Upper lobe of left lung (tissue), 6 donors: ENCODE measurements around the gene HPCA. TPM values are rescaled to one million over a fixed set of nuclear protein-coding genes. Genes with fewer than 3 reads are reported as not detected.
"Not testable (repeated sequence)": the region's sequence is repeated elsewhere in the genome, so short reads cannot be mapped to it uniquely, and the experiment has no call there.

Experiments used
- ATAC-seq, 2 donors: fragments of 200-7000 bp; cut with Tn5 transposase; one replicate each; pipeline ENCODE4 v1.9.1; 2022; ENCODE audit warnings: mild to moderate bottlenecking in 2 of 2, moderate library complexity in 2 of 2; ENCODE audit not compliant: low FRiP score in 2 of 2
- DNase-seq, 2 donors: peaks; one replicate each; pipeline ENCODE4 v3.0.0-alpha.2; 2019 to 2020
- H3K27ac ChIP-seq, 4 donors: fragments of 200-600 bp; sonication (generic); one replicate each; pipeline ENCODE4 v1.5.1; 2016 to 2019
- H3K27me3 ChIP-seq, 4 donors: fragments of 200-600 bp; sonication (generic); one replicate each; pipeline ENCODE4 v1.5.1; 2017 to 2019
- H3K36me3 ChIP-seq, 4 donors: fragments of 200-600 bp; sonication (generic); one replicate each; pipeline ENCODE4 v1.5.1; 2016 to 2019
- H3K4me1 ChIP-seq, 4 donors: fragments of 200-600 bp; sonication (generic); one replicate each; pipeline ENCODE4 v1.5.1; 2018 to 2019
- H3K4me3 ChIP-seq, 4 donors: fragments of 200-600 bp; sonication (generic); one replicate each; pipeline ENCODE4 v1.5.1; 2017 to 2019; ENCODE audit warnings: mild to moderate bottlenecking in 2 of 4, moderate library complexity in 1 of 4
- H3K9me3 ChIP-seq, 4 donors: fragments of 200-600 bp; sonication (generic); one replicate each; pipeline ENCODE4 v1.5.1; 2018 to 2019
- CTCF ChIP-seq, 6 experiments: fragments of 450-650 bp in 4 of 6; fragments of 200-600 bp in 2 of 6; sonication (generic) in 2 of 6; IDR thresholded peaks; one replicate each; pipeline ENCODE4 v1.5.1; 2016 to 2019; ENCODE audit warnings: antibody characterized with exemption in 6 of 6
- EP300 ChIP-seq, 4 donors: sonication (generic); formaldehyde crosslinking; IDR thresholded peaks; one replicate each; pipeline ENCODE4 v1.5.1; 2017; ENCODE audit warnings: antibody characterized with exemption in 4 of 4, control low read depth in 2 of 4
- POLR2A ChIP-seq, 4 donors: fragments of 450-650 bp; IDR thresholded peaks; one replicate each; pipeline ENCODE4 v1.5.1; 2016 to 2017; ENCODE audit warnings: antibody characterized with exemption in 4 of 4, mild to moderate bottlenecking in 2 of 4
- POLR2AphosphoS5 ChIP-seq, 2 donors: sonication (generic); formaldehyde crosslinking; IDR thresholded peaks; one replicate each; pipeline ENCODE4 v1.5.1; 2017; ENCODE audit warnings: antibody characterized with exemption in 2 of 2
- WGBS, 2 donors: methylation state at CpG; one replicate each; pipeline ENCODE4 v1.1.5; 2017 to 2018; 5-methylcytosine and 5-hydroxymethylcytosine counted together
- total RNA-seq, 6 donors: library from RNA; depleted of rRNA in 4 of 6; stranded (reverse); fragments of >200 nt in 4 of 6; gene quantifications; one replicate each; pipeline versions ENCODE4 v1.1.0 to v1.2.1, GENCODE V29; 2016 to 2021
- donor health status: DM: no; HTN: no; CAD: no; lungs with moderate emphysema.
- donor health status: DM: no; HTN: yes; CAD: no; lungs with severe emphysema.

The HPCA gene
- total RNA-seq, 6 donors from 2014 or later = not detected

GRCh38 chr1:32904797-32905196 lies 18.5 kb downstream of the HPCA start:
- Histone ChIP-seq H3K27ac (no peak overlapping the region), H3K4me3 (no peak overlapping the region), H3K9me3 (no peaks in the 10 kb centered on the region), H3K36me3 (no peaks in the 10 kb centered on the region), H3K27me3 (peaks cover 0 to 8% (median 3%) of the 10 kb centered on the region in 4 donors), H3K4me1 (peaks cover 8 to 19% (median 14%) of the 10 kb centered on the region in 4 donors)
- TF ChIP-seq EP300 (IDR thresholded peaks at IDR 0.05) = no peak
- no peak for TF ChIP-seq CTCF (IDR thresholded peaks at IDR 0.05)
- no peak for TF ChIP-seq POLR2A (IDR thresholded peaks at IDR 0.05)
- no peak for TF ChIP-seq POLR2AphosphoS5 (IDR thresholded peaks at IDR 0.05)
- 59 to 67% methylated on average over 2 of the region's 2 CpGs for WGBS, 2 donors
- no peak for DNase-seq
- no peak for ATAC-seq

- 81 to 85% methylated on average over 10 of the region's 10 CpGs for WGBS, 2 donors
- peaks cover 4 to 13% (median 10%) of the 10 kb centered on the region in 4 donors for H3K4me1 ChIP-seq
- H3K36me3 ChIP-seq, H3K27me3 ChIP-seq, DNase-seq, H3K9me3 ChIP-seq, ATAC-seq, H3K4me3 ChIP-seq, H3K27ac ChIP-seq: not testable (repeated sequence)
These were observed 19.3 kb downstream of the HPCA start for GRCh38 chr1:32905588-32905987.

- Histone ChIP-seq H3K9me3 (no peaks in the 10 kb centered on the region), H3K27me3 (no peaks in the 10 kb centered on the region), H3K36me3 (no peaks in the 10 kb centered on the region), H3K4me3 (no peak overlapping the region), H3K4me1 (peaks cover 0 to 6% (median 2%) of the 10 kb centered on the region in 4 donors), H3K27ac (no peak overlapping the region)
- DNase-seq (no peak), ATAC-seq (no peak)
- TF ChIP-seq EP300 (IDR thresholded peaks at IDR 0.05) = no peak
- WGBS, 2 donors = 85 to 92% methylated on average over 6 to 7 of the region's 7 CpGs
These were observed 20.4 kb downstream of the HPCA start for GRCh38 chr1:32906654-32907053.

GRCh38 chr1:32907435-32907834 lies 21.1 kb downstream of the HPCA start:
- H3K9me3 ChIP-seq = no peaks in the 10 kb centered on the region
- no peak for TF ChIP-seq EP300 (IDR thresholded peaks at IDR 0.05)
- TF ChIP-seq POLR2A (IDR thresholded peaks at IDR 0.05) = no peak
- TF ChIP-seq POLR2AphosphoS5 (IDR thresholded peaks at IDR 0.05) = no peak
- TF ChIP-seq CTCF (IDR thresholded peaks at IDR 0.05) = no peak
- H3K4me1 ChIP-seq = peaks cover 0 to 4% (median 0%) of the 10 kb centered on the region in 4 donors
- no peak overlapping the region for H3K27ac ChIP-seq
- no peak overlapping the region for H3K4me3 ChIP-seq
- DNase-seq (no peak), ATAC-seq (no peak)
- WGBS, 2 donors = 20 to 24% methylated on average over 4 of the region's 4 CpGs
- H3K27me3 ChIP-seq = no peaks in the 10 kb centered on the region
- H3K36me3 ChIP-seq = no peaks in the 10 kb centered on the region

GRCh38 chr1:32910319-32910718 lies 24.0 kb downstream of the HPCA start:
- Histone ChIP-seq H3K36me3 (no peaks in the 10 kb centered on the region), H3K9me3 (no peaks in the 10 kb centered on the region), H3K27ac (no peak overlapping the region), H3K4me3 (no peak overlapping the region), H3K4me1 (peaks cover 0 to 4% (median 0%) of the 10 kb centered on the region in 4 donors), H3K27me3 (no peaks in the 10 kb centered on the region)
- DNase-seq (no peak), ATAC-seq (no peak)
- 91 to 93% methylated on average over 5 of the region's 5 CpGs for WGBS, 2 donors
- TF ChIP-seq EP300 (IDR thresholded peaks at IDR 0.05) = no peak
- TF ChIP-seq POLR2AphosphoS5 (IDR thresholded peaks at IDR 0.05) = no peak
- no peak for TF ChIP-seq POLR2A (IDR thresholded peaks at IDR 0.05)
- no peak for TF ChIP-seq CTCF (IDR thresholded peaks at IDR 0.05)
